Endothelial cell of umbilical vein (primary cell): ENCODE data around the gene PRDM11.

Experiments used
- JUN ChIP-seq: IDR thresholded peaks from 2 replicates; pipeline ENCODE4 v1.6.1; 2011; ENCODE audit warnings: borderline replicate concordance, low read depth; ENCODE audit not compliant: insufficient read length, insufficient read depth
- POLR2AphosphoS5 ChIP-seq: IDR thresholded peaks from 2 replicates; pipeline ENCODE4 v1.6.1; 2012; ENCODE audit warnings: low read depth, mild to moderate bottlenecking, control low read depth, low read length, moderate library complexity; ENCODE audit not compliant: insufficient read depth
- TF ChIP-seq, protein P1 (sequence below), 2 donors: IDR thresholded peaks; 1 replicate in 1 of 2; 2 replicates in 1 of 2; pipeline ENCODE4 v1.5.1; 2011; ENCODE audit warnings: low read length in 2 of 2, mild to moderate bottlenecking in 2 of 2, moderate library complexity in 2 of 2, control low read depth in 1 of 2, inconsistent platforms in 1 of 2, low read depth in 1 of 2; ENCODE audit not compliant: insufficient read depth in 1 of 2; ENCODE audit errors: extremely low read depth in 1 of 2

DNA sequence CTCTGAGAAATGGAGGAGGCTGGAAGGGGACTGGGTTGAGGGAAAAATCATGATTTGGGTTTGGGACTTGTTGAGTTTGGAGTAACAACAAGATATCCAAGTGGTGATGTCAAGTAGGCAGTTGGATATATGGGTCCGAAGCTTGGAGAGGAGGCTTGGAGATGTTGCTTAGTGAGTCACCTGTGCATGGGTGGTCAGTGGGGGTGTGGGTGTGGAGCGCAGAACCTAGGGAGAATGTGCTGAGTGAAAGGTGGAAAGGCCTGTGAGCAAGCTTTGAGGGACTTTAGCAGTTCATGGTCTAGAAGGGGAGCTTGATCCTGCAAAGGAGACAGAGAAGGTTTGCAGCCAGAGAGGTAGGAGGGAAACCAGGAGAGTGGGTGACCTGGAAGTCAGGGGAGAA, 38.2 kb downstream of the PRDM11 start:
- TF ChIP-seq, protein P1, sequence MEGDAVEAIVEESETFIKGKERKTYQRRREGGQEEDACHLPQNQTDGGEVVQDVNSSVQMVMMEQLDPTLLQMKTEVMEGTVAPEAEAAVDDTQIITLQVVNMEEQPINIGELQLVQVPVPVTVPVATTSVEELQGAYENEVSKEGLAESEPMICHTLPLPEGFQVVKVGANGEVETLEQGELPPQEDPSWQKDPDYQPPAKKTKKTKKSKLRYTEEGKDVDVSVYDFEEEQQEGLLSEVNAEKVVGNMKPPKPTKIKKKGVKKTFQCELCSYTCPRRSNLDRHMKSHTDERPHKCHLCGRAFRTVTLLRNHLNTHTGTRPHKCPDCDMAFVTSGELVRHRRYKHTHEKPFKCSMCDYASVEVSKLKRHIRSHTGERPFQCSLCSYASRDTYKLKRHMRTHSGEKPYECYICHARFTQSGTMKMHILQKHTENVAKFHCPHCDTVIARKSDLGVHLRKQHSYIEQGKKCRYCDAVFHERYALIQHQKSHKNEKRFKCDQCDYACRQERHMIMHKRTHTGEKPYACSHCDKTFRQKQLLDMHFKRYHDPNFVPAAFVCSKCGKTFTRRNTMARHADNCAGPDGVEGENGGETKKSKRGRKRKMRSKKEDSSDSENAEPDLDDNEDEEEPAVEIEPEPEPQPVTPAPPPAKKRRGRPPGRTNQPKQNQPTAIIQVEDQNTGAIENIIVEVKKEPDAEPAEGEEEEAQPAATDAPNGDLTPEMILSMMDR (IDR thresholded peaks at IDR 0.05; ENCODE audit: extremely low read depth in 1 of 2, insufficient read depth in 1 of 2, low read depth in 1 of 2, low read length in 2 of 2), result no peak
- no peak for TF ChIP-seq POLR2AphosphoS5
- no peak for TF ChIP-seq JUN
